HepG2 (cell line): ENCODE results near the gene PTH. TPM values are rescaled to one million over a fixed set of nuclear protein-coding genes. Genes with fewer than 3 reads are reported as not detected.

Source experiments
- ATAC-seq: fragments of 200-7000 bp; cut with Tn5 transposase; 3 replicates; pipeline ENCODE4 v1.9.1; 2020; ENCODE audit warnings: mild to moderate bottlenecking, moderate library complexity
- BruUV-seq: library from RNA; stranded (reverse); fragments of 400-500 nt; replicated peaks from 2 replicates; lab custom pipeline; 2021; lab: Mats Ljungman, UMichigan
- CTCF ChIA-PET: fragments of 300-600 bp; formaldehyde crosslinking; extraction: SDS; loops from one replicate; lab custom pipeline; 2021; ENCODE audit warnings: low total read pairs, inconsistent platforms, low intra/inter-chr PET ratio; lab: Yijun Ruan, JAX
- POLR2A ChIA-PET: fragments of 350-600 bp; sonication (Branson Sonifier 250); formaldehyde crosslinking; loops from one replicate; lab custom pipeline; 2020; ENCODE audit warnings: antibody characterized with exemption, inconsistent platforms; lab: Yijun Ruan, JAX
- DNase-seq: peaks from one replicate; pipeline ENCODE4 v3.0.0-alpha.2; 2015; ENCODE audit warnings: low spot score
- FAIRE-seq: peaks from 3 replicates; lab custom pipeline; 2011; peaks lifted over from hg19 to GRCh38; lab: Jason Lieb, UNC
- H2AFZ ChIP-seq: one replicate; pipeline ENCODE4 v1.6.1; 2011; ENCODE audit warnings: low read length, inconsistent platforms
- H3K27ac ChIP-seq: fragments of 300-600 bp; 3 replicates; pipeline ENCODE4 v1.8.0; 2011; ENCODE audit warnings: mixed run types, mild to moderate bottlenecking, mixed read lengths, low read length, inconsistent platforms; ENCODE audit not compliant: insufficient read depth; ENCODE audit errors: extremely low read length
- H3K27me3 ChIP-seq, 2 experiments: fragments of 200-600 bp in 1 of 2; 2 replicates in 1 of 2; 3 replicates in 1 of 2; pipeline versions ENCODE4 v1.6.0 to v1.8.0; 2011; ENCODE audit warnings: low read length in 2 of 2, mild to moderate bottlenecking in 2 of 2, moderate library complexity in 2 of 2, inconsistent platforms in 1 of 2; ENCODE audit not compliant: insufficient read depth in 2 of 2, control insufficient read depth in 1 of 2
- H3K36me3 ChIP-seq, 2 experiments: fragments of 200-600 bp in 1 of 2; replicated peaks in 1 of 2; 2 replicates in 1 of 2; 3 replicates in 1 of 2; pipeline versions ENCODE4 v1.5.1 to v1.8.0; 2011; ENCODE audit warnings: low read length in 2 of 2, inconsistent platforms in 1 of 2; ENCODE audit not compliant: insufficient read depth in 2 of 2, control insufficient read depth in 1 of 2
- H3K4me1 ChIP-seq: 2 replicates; pipeline ENCODE4 v1.5.1; 2012; ENCODE audit warnings: low read length, inconsistent platforms; ENCODE audit not compliant: insufficient read depth
- H3K4me2 ChIP-seq: 2 replicates; pipeline ENCODE4 v1.6.0; 2011; ENCODE audit warnings: low read depth, low read length, inconsistent platforms
- H3K4me3 ChIP-seq, 3 experiments: fragments of 200-600 bp in 1 of 3; sonication (generic), shearing (Covaris generic) in 1 of 3; replicated peaks in 1 of 3; 2 replicates each; pipeline ENCODE4 v1.5.1; 2011 to 2016; ENCODE audit warnings: low read length in 3 of 3, inconsistent platforms in 2 of 3, low read depth in 2 of 3, mild to moderate bottlenecking in 2 of 3, control low read depth in 1 of 3, mixed read lengths in 1 of 3; ENCODE audit not compliant: insufficient read depth in 1 of 3
- H3K79me2 ChIP-seq: one replicate; pipeline ENCODE4 v1.6.1; 2011; ENCODE audit warnings: low read length, inconsistent platforms; ENCODE audit not compliant: insufficient read depth
- H3K9ac ChIP-seq: 2 replicates; pipeline ENCODE4 v1.6.0; 2011; ENCODE audit warnings: mild to moderate bottlenecking, low read depth, low read length, inconsistent platforms; ENCODE audit not compliant: insufficient read depth
- H3K9me3 ChIP-seq: 2 replicates; pipeline ENCODE4 v1.5.1; 2012; ENCODE audit warnings: mild to moderate bottlenecking, low read length
- H4K20me1 ChIP-seq: 2 replicates; pipeline ENCODE4 v1.6.0; 2011; ENCODE audit warnings: inconsistent platforms, mild to moderate bottlenecking, low read length, moderate library complexity; ENCODE audit not compliant: insufficient read depth
- BORCS8-MEF2B ChIP-seq: sonication (generic); formaldehyde crosslinking; IDR thresholded peaks from 2 replicates; pipeline ENCODE4 v1.8.0; 2022; ENCODE audit warnings: mild to moderate bottlenecking, missing genetic modification reagents
- FOXK2 ChIP-seq: fragments of 450-650 bp; IDR thresholded peaks from 2 replicates; pipeline ENCODE4 v1.6.1; 2016
- KIAA2018 ChIP-seq: sonication (generic); formaldehyde crosslinking; IDR thresholded peaks from 2 replicates; pipeline ENCODE4 v1.5.0; 2020; ENCODE audit warnings: mild to moderate bottlenecking, missing genetic modification reagents, borderline replicate concordance
- SMARCE1 ChIP-seq: fragments of 450-650 bp; IDR thresholded peaks from 2 replicates; pipeline ENCODE4 v1.6.1; 2017; ENCODE audit warnings: borderline replicate concordance
- TRIM24 ChIP-seq: sonication (generic); formaldehyde crosslinking; IDR thresholded peaks from 2 replicates; pipeline ENCODE4 v1.8.0; 2022; ENCODE audit warnings: mild to moderate bottlenecking, missing genetic modification reagents
- ZNF530 ChIP-seq: sonication (generic); formaldehyde crosslinking; IDR thresholded peaks from 2 replicates; pipeline ENCODE4 v1.5.0; 2020; ENCODE audit warnings: low read depth, mild to moderate bottlenecking, missing genetic modification reagents
- ZNF619 ChIP-seq: sonication (generic); formaldehyde crosslinking; IDR thresholded peaks from 2 replicates; pipeline ENCODE4 v1.4.0; 2020; ENCODE audit warnings: mild to moderate bottlenecking, missing genetic modification reagents
- WGBS: methylation state at CpG from one replicate; pipeline ENCODE4 v1.1.6; 2017; ENCODE audit warnings: low lambda C conversion rate; 5-methylcytosine and 5-hydroxymethylcytosine counted together
- in situ Hi-C: cut with HindIII; loops from 2 replicates; pipeline ENCODE4 v1.10.0; 2017; ENCODE audit warnings: low pct_unique_long_range_greater_than_20kb; ENCODE audit not compliant: extremely low pct_ligation_motif_present
- intact Hi-C: fragments of 100-400 bp; cut with micrococcal nuclease; formaldehyde crosslinking; loops from one replicate; pipeline ENCODE4 v1.10.0; 2022; ENCODE audit not compliant: unreplicated experiment
- polyA plus RNA-seq, 8 experiments: library from polyadenylated mRNA; depleted of rRNA in 3 of 8; stranded (reverse) in 7 of 8; unstranded in 1 of 8; fragments of >200 nt; fragmentation: Illumina TruSeq in 4 of 8; extraction: Trizol in 4 of 8; gene quantifications; 2 replicates each; pipeline versions ENCODE4 v1.2.1 to v1.2.3, GENCODE V29; 2011 to 2016; ENCODE audit warnings: low read depth in 4 of 8, missing spikeins in 1 of 8, mixed read lengths in 1 of 8; ENCODE audit not compliant: insufficient read depth in 1 of 8
- total RNA-seq, 5 experiments: library from RNA; depleted of rRNA; stranded (reverse); fragments of >200 nt; fragmentation: Illumina TruSeq; extraction: Trizol; gene quantifications; 2 replicates each; pipeline ENCODE4 v1.2.3, GENCODE V29; 2016; ENCODE audit warnings: low read depth in 1 of 5

PTH gene
- total and polyA plus RNA-seq, 2 of the 13 experiments (the other 11 are each of a cell fraction or from before 2014, with no cell fraction given): not detected

GRCh38 chr11:13502492-13502891 lies 6.7 kb upstream of the PTH start:
- Histone ChIP-seq H4K20me1 (no peaks in the 10 kb centered on the region), H3K4me2 (no peak overlapping the region), H2AFZ (no peak overlapping the region), H3K9me3 (no peaks in the 10 kb centered on the region), H3K36me3 (no peaks in the 10 kb centered on the region), H3K9ac (no peak overlapping the region), H3K4me3 (no peak overlapping the region), H3K27ac (no peak overlapping the region), H3K79me2 (no peaks in the 10 kb centered on the region), H3K27me3 (no peaks in the 10 kb centered on the region), H3K4me1 (no peaks in the 10 kb centered on the region)
- in situ Hi-C loops: no loop called here
- FAIRE-seq (no peak), ATAC-seq (no peak), DNase-seq (no peak)
- intact Hi-C loops: no loop called here
- TF ChIP-seq SMARCE1: no peak
- no peak for TF ChIP-seq ZNF619
- no peak for TF ChIP-seq KIAA2018 (CRISPR knock-in tag)
- TF ChIP-seq FOXK2: no peak
- TF ChIP-seq BORCS8-MEF2B (CRISPR knock-in tag): no peak
- no peak for TF ChIP-seq ZNF530
- no peak for TF ChIP-seq TRIM24
- ChIA-PET CTCF (no interaction called here), POLR2A (no interaction called here)
- 0% methylated on average over 1 of the region's 1 CpG for WGBS
- BruUV-seq: no TSS peak
